Stimulated activated CD8-positive, alpha-beta memory T cell treated with anti-CD3 and anti-CD28 coated beads, Interleukin-2, amount 100 ng/mL, for 1 hour (primary cell): ENCODE data around the gene LAMB4.

ENCODE experiments used
- DNase-seq, 2 donors: peaks; one replicate each; pipeline ENCODE4 v3.0.0-alpha.2; 2020; ENCODE audit warnings: low read depth in 2 of 2

The LAMB4 gene

DNA sequence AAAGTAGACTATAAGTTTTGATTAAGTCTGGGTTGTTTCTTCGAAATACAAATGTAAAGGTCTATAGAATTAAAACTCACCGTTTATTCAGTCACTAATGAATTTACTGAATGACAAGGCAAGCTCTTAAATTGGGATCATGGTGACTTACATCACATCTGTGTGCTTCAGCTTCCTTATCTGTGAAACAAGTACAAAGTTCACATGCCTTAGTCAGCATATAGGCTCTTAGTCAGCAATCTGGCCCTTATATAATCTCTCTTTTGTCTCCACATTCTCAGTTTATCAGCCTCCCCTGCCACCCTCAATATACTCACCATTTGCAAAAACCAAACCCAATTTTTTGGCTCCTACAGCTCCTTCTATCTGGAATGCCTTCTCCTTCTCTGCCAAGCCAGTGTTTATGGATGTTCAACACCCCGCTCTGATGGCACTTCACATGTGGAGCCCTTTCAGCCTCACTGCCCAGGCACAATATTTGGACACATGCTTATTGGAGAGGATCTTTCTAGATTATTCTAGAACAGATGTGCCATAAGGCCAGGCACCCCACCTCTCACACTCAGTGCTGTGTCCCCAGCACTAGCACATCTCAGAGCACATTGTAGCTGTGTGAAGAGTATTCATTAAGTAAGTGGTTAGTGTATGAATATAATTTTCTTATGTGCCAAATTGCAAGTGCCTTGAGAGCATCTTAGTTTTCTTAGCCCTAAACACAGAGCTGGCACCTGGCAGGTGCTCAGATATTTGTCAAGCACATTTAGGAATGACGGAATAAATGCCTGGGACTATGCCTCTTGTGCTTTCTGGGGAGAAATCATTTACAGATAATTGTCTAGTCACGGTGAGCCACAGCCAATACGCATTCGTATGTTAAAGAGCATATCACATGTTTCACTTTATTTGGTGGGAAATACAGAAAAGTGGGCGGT lies 117.4 kb downstream of the LAMB4 start:
- no peak for DNase-seq

- DNase-seq: no peak
These were observed 119.8 kb downstream of the LAMB4 start for GRCh38 chr7:108010377-108010776.

DNA sequence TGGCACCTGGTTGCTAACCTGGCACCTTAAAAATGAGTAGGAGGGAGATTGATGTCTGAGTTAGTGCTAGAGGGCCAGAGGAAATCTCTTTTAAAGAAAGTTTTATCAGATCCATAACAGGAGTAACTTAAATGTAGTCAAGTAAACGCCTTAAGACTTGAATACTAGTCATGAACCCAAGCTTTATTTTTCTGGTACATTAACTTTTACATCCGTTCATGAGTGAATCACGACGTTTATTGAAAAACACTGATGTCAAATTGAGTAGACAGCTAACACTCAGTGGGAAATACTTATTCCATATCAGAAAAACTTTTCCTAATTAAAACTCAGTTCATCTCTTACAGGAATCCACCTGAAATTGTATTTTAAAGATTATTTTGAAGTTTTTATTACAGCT lies 120.3 kb downstream of the LAMB4 start:
- DNase-seq: no peak

DNA sequence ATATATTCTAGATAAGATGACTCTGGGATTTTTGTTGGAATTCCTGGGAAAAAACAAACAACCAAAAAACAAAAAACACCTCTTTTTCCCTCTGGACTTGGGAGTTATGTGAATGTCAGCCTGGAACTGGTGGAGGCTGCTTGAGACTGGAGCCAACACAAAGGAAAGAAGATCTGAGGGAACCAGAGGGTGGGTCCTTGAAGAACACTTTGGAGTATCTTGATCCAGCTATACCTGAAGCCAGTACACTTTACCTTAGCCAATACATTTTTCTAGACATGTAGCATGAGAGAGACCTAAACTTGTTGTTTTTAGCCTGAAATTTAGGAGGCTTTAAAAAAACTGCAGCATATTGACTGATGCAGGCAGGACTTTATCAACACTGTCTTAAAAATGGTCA lies 121.3 kb downstream of the LAMB4 start:
- no peak for DNase-seq

DNA sequence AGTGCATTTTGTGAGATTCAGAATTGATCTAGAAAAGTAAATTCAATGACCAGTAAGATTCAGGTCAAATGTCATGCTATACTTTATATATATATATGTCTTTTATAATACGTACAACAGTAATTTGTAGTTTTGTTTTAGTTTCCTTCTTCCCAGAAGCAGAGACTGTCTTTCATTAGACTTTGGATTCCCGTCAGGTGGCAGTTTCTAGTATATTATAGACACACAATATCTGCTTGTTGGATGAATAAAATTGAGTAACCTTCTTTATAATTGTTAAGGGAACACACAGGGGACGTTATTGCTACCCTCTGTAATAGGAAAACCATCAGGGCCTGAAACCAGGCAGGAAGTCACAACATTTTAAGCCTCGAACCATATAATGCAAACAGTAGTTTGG lies 121.9 kb downstream of the LAMB4 start:
- DNase-seq: no peak

- no peak for DNase-seq
These were observed 122.4 kb downstream of the LAMB4 start for GRCh38 chr7:108007762-108008161.

- DNase-seq: no peak
These were observed 122.9 kb downstream of the LAMB4 start for GRCh38 chr7:108007261-108007660.

- DNase-seq: no peak
These were observed 125.7 kb downstream of the LAMB4 start for GRCh38 chr7:108004220-108005142.

DNA sequence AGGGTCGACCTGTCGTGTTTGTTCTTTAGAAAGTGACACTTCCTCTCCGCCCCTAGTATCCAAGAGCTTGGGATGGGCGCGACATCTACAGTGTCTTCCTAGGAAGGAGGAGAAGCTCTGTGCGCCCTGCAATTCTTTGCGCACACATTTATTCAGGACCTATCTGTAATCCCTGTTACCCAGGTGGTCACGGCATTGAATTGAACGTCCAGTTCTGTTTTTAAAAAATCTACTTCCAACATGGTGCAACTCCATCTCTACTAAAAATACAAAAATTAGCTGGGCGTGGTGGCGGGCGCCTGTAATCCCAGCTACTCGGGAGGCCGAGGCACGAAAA lies 126.6 kb downstream of the LAMB4 start:
- DNase-seq: no peak

DNA sequence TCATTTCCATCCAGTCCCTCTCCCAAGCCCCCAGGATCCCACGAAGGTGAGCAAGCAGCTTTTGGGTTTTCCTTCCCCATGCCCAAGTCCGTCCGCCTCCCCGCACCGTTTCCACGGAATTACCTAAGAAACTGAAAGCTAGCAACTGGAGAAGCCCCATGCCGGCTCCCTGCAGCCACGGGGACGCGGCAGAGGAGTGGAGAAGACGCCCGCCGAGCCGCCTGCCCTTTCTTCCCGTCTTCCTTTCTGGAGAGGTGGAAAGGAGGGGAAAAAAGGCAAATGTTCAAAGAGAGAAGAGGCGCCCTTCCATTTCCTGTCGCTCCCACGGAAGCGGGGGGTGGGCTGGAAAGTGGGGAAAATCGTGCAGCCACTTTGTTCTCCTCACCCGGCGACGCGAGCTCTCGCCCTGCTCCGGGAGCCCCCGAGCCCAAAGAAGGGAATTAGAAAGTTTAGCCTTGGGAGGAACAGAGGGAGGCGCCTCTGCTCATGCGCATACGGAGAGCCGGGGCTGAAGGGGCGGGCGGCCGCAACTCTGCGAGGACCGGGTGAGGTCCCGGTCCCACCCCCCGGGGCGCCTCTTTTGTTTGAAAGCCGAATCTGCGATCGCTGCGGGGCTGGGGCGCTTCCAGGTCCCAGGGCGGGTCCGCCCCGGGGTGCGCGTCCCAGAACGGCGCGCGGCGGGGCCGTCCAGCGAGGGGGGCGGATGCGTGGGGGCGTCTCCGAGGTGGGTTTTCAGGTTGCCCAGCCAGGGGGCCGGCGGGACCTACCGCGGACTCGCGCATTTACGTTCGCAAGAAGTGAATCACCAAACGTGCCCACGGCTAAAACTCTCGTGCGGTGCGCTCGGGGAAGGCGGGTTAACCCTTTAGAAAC lies 127.2 kb downstream of the LAMB4 start, which contains the start of gene LAMB1:
Gene LAMB1 (minus strand): TSS at position 436 of the 873 bp plus-strand sequence. CDS start 276 bp downstream, at position 160.
- no peak for DNase-seq

- no peak for DNase-seq
These were observed 128.1 kb downstream of the LAMB4 start for GRCh38 chr7:108001764-108002725.

DNA sequence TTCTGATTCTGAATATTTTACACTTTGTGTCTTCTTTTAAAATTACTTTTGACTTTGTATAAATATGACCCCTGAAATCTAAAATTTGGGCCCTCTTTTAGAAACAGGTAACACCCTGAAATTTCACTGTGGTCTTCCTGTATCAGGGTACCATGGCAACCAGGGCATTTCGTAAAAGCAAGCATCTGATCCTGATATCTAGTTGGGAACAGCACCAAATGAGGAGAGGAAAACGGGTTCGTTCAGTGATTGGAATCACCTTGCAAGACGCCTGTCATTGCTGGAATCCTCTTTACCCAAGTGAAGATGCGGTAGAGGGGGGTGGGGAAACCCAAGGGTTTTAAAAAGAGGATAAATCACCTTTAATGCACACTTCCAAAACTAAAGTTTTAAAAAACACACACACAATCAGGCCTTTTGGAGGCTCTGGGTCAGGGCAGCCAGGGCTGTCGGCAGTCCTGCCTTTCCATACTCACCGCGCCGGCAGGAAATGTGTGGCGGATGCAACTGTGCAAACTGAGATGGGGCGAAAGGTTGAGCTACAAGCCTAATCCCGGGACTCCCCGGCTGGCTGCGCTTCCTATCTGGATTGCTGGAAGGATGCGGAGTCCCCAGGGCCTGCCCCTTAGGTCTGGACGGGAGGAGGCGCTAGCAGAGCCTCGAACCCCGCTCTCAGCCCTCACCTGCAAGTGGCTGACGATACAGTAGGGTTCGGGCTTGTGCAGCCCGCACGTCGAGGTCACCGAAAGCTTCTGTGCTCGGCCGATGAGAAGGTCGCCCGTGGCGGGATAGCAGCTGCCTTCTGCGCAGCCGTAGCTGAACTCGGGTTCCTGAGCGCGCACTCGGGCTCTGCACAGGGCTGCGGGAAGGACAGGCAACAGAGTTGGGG lies 129.0 kb downstream of the LAMB4 start:
- DNase-seq: no peak

GRCh38 chr7:107999779-108000560 lies 130.2 kb downstream of the LAMB4 start:
- no peak for DNase-seq

- DNase-seq: no peak
These were observed 131.3 kb downstream of the LAMB4 start for GRCh38 chr7:107998660-107999480.

DNA sequence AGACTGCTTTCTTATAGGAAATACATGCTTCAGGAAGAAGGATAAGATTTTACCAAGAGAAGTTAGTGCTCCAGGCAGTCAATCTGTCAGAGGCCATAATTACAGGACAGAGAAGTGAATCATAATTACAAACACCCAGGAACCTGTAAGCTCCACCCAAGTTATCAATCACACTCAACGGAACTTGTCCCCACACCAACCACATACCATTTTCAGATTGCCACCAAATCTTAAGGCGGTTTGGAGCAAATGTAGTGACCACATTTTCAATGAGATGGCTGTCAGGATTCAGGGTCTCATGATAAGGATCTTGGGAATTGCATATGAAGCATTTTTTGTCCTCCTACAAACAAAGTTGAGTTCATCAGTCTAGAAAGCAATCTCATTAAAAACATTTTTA lies 132.0 kb downstream of the LAMB4 start:
- no peak for DNase-seq

DNA sequence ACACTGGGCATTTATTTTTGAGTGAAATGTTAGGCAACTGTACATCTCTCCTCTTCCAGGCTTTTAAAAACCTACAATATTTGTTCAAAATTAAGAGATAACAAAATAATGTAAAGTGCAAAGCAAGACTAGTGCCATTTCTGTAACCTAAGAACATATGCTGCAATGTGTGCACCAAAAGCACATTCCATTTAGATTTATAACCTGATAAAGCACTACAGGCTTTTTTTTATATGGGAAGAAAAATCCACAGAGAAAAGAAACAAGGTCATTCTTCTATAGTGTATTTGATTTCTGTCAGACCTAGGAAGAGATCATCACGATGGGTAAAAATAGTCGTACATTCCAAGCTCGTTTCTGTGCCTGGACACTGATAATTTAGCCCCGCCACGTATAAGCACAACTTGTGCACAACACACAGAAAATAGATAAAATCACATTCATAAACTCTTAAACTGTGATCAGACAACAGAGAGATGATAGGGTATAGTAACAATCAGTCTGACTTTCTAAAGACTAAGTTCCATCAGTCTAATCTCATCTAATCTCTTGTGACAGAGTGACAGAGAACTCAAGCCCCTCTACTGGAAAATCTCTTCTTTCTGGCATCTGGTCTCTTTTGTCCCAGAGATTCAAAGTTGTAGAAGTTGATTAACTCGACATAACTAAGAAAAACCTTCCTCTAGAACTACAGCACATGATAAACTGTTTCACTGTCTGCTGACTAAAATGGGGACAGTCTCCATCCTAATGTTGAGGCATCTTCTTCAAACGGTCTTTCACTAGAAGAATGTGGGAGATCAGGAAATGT lies 133.9 kb downstream of the LAMB4 start:
- DNase-seq: no peak
